Gastroesophageal sphincter (tissue), 4 donors: ENCODE data around the gene LAMC2. TPM values are rescaled to one million over a fixed set of nuclear protein-coding genes. Genes with fewer than 3 reads are reported as not detected.

ENCODE experiments used
- ATAC-seq: fragments of 150-250 bp; one replicate; pipeline ENCODE4 v1.9.1; 2016; ENCODE audit warnings: mild to moderate bottlenecking, moderate library complexity
- H3K27ac ChIP-seq, 4 donors: fragments of 200-600 bp; sonication (generic) in 3 of 4; 1 replicate in 3 of 4; 2 replicates in 1 of 4; pipeline ENCODE4 v1.5.1; 2016 to 2019
- H3K27me3 ChIP-seq: fragments of 200-600 bp; sonication (generic); one replicate; pipeline ENCODE4 v1.5.1; 2019
- H3K36me3 ChIP-seq, 2 donors: fragments of 200-600 bp; sonication (generic); one replicate each; pipeline ENCODE4 v1.5.1; 2019; ENCODE audit warnings: control low read depth in 1 of 2
- H3K4me1 ChIP-seq, 3 donors: fragments of 200-600 bp; sonication (generic); 1 replicate in 2 of 3; 2 replicates in 1 of 3; pipeline ENCODE4 v1.5.1; 2016 to 2019; ENCODE audit warnings: control low read depth in 2 of 3
- H3K4me3 ChIP-seq, 2 donors: fragments of 200-600 bp; sonication (generic); one replicate each; pipeline ENCODE4 v1.5.1; 2019; ENCODE audit warnings: mild to moderate bottlenecking in 1 of 2, moderate library complexity in 1 of 2
- H3K9me3 ChIP-seq, 3 donors: fragments of 200-600 bp; sonication (generic); one replicate each; pipeline ENCODE4 v1.5.1; 2017 to 2019; ENCODE audit warnings: control low read depth in 2 of 3
- EP300 ChIP-seq: sonication (generic); formaldehyde crosslinking; IDR thresholded peaks from one replicate; pipeline ENCODE4 v1.6.1; 2017; ENCODE audit warnings: antibody characterized with exemption, mild to moderate bottlenecking
- POLR2A ChIP-seq, 2 donors: fragments of 450-650 bp; IDR thresholded peaks; one replicate each; pipeline ENCODE4 v1.6.1; 2017; ENCODE audit warnings: antibody characterized with exemption in 2 of 2, mild to moderate bottlenecking in 2 of 2, moderate library complexity in 1 of 2
- POLR2AphosphoS5 ChIP-seq: sonication (generic); formaldehyde crosslinking; IDR thresholded peaks from one replicate; pipeline ENCODE4 v1.6.1; 2017; ENCODE audit warnings: antibody characterized with exemption
- WGBS, 2 donors: methylation state at CpG; one replicate each; pipeline ENCODE4 v1.1.5; 2018; ENCODE audit warnings: low coverage in 1 of 2; 5-methylcytosine and 5-hydroxymethylcytosine counted together
- total RNA-seq, 4 donors: library from RNA; depleted of rRNA; stranded (reverse); fragments of >200 nt; gene quantifications; one replicate each; pipeline ENCODE4 v1.1.0, GENCODE V29; 2016
- TF ChIP-seq, protein P1 (sequence below), 4 experiments: fragments of 200-600 bp in 2 of 4; fragments of 450-650 bp in 2 of 4; sonication (generic) in 1 of 4; IDR thresholded peaks; one replicate each; pipeline ENCODE4 v1.5.1; 2017 to 2019; ENCODE audit warnings: antibody characterized with exemption in 4 of 4, mild to moderate bottlenecking in 2 of 4, moderate library complexity in 2 of 4

The LAMC2 gene
- total RNA-seq, 4 donors from 2014 or later: 10.2 to 43.4 (median 18.4) TPM

GRCh38 chr1:183205196-183205781, 19.2 kb downstream of the LAMC2 start:
- Histone ChIP-seq H3K27me3 (no peaks in the 10 kb centered on the region), H3K36me3 (no peaks in the 10 kb centered on the region), H3K4me1 (peaks cover 0 to 16% (median 0%) of the 10 kb centered on the region in 3 donors), H3K4me3 (no peak overlapping the region), H3K27ac (peak overlapping the region; percentile 24 to 79 (median 72)), H3K9me3 (no peaks in the 10 kb centered on the region)
- TF ChIP-seq POLR2A (IDR thresholded peaks at IDR 0.05) (no peak), POLR2AphosphoS5 (peak; percentile 96), EP300 (peak; percentile 14)
- TF ChIP-seq, protein P1, sequence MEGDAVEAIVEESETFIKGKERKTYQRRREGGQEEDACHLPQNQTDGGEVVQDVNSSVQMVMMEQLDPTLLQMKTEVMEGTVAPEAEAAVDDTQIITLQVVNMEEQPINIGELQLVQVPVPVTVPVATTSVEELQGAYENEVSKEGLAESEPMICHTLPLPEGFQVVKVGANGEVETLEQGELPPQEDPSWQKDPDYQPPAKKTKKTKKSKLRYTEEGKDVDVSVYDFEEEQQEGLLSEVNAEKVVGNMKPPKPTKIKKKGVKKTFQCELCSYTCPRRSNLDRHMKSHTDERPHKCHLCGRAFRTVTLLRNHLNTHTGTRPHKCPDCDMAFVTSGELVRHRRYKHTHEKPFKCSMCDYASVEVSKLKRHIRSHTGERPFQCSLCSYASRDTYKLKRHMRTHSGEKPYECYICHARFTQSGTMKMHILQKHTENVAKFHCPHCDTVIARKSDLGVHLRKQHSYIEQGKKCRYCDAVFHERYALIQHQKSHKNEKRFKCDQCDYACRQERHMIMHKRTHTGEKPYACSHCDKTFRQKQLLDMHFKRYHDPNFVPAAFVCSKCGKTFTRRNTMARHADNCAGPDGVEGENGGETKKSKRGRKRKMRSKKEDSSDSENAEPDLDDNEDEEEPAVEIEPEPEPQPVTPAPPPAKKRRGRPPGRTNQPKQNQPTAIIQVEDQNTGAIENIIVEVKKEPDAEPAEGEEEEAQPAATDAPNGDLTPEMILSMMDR (IDR thresholded peaks at IDR 0.05): no peak
- 43 to 58% methylated on average over 1 to 2 of the region's 3 CpGs for WGBS, 2 donors
- ATAC-seq: peak; percentile 86

- peaks cover 0 to 16% (median 0%) of the 10 kb centered on the region in 3 donors for H3K4me1 ChIP-seq
- WGBS, 2 donors: 87 to 95% methylated on average over 5 to 6 of the region's 6 CpGs
- TF ChIP-seq POLR2AphosphoS5 (no peak), POLR2A (IDR thresholded peaks at IDR 0.05) (no peak), EP300 (no peak)
- TF ChIP-seq, protein P1 (IDR thresholded peaks at IDR 0.05): no peak
- no peak for ATAC-seq
- H3K4me3 ChIP-seq: no peak overlapping the region
- no peaks in the 10 kb centered on the region for H3K36me3 ChIP-seq
- no peak overlapping the region for H3K27ac ChIP-seq
- no peaks in the 10 kb centered on the region for H3K9me3 ChIP-seq
- H3K27me3 ChIP-seq: no peaks in the 10 kb centered on the region
Observed at GRCh38 chr1:183206538-183207122, 20.6 kb downstream of the LAMC2 start.

- no peak for TF ChIP-seq EP300
- TF ChIP-seq POLR2AphosphoS5: no peak
- TF ChIP-seq POLR2A (IDR thresholded peaks at IDR 0.05): no peak
- TF ChIP-seq, protein P1 (IDR thresholded peaks at IDR 0.05): no peak
- Histone ChIP-seq H3K4me1 (peaks cover 0 to 15% (median 0%) of the 10 kb centered on the region in 3 donors), H3K27me3 (no peaks in the 10 kb centered on the region), H3K36me3 (no peaks in the 10 kb centered on the region), H3K4me3 (no peak overlapping the region), H3K9me3 (no peaks in the 10 kb centered on the region), H3K27ac (no peak overlapping the region)
- ATAC-seq: peak; percentile 63
Observed at GRCh38 chr1:183209533-183210158, 23.6 kb downstream of the LAMC2 start.

DNA sequence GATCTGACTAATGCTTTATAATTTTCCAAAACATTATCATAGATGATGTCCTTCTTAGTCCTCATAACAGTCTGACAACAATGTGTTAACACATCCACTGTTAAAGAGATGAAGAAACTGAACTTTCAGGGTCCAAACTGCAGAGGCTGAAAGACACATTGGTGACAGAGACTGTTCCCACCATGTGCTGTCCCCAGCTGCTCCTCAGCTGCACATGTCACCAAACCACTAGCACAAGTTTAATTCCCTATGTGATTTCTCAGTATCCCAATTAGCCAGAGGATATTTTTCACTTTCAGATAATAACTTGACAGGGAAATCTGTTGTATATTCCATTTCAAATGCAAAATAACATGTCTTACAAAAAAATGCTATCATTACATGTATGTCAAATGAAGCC, 24.6 kb downstream of the LAMC2 start:
- no peak overlapping the region for H3K27ac ChIP-seq
- no peaks in the 10 kb centered on the region for H3K36me3 ChIP-seq
- no peaks in the 10 kb centered on the region for H3K27me3 ChIP-seq
- TF ChIP-seq POLR2AphosphoS5 (no peak), EP300 (no peak), POLR2A (IDR thresholded peaks at IDR 0.05) (no peak)
- TF ChIP-seq, protein P1 (IDR thresholded peaks at IDR 0.05): no peak
- H3K9me3 ChIP-seq: no peaks in the 10 kb centered on the region
- H3K4me1 ChIP-seq: peaks cover 0 to 5% (median 0%) of the 10 kb centered on the region in 3 donors
- ATAC-seq: no peak
- H3K4me3 ChIP-seq: no peak overlapping the region

DNA sequence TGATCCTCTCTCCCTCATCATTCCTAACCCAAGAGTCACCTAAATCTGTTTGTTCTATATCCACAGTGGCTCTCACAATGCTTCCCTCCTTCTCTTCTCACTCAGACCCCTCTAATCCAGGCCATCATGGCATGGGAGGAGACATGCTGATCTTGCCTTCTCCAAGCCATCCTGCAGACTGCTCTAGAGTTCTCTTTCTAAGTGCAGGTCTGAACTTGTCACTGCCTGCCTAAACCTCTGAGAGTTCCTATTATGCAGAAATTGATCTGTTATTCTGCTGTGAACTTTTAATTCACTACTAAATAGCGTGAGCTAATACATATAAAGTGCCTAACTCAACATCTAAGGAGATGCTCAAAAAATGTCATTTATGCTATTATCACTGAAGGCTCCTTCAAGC, 26.8 kb downstream of the LAMC2 start:
- no peak for TF ChIP-seq EP300
- TF ChIP-seq, protein P1 (IDR thresholded peaks at IDR 0.05): no peak
- TF ChIP-seq POLR2A (IDR thresholded peaks at IDR 0.05): no peak
- TF ChIP-seq POLR2AphosphoS5: no peak
- H3K9me3 ChIP-seq: no peaks in the 10 kb centered on the region
- H3K27ac ChIP-seq: no peak overlapping the region
- H3K27me3 ChIP-seq: no peaks in the 10 kb centered on the region
- ATAC-seq: no peak
- peaks cover 0 to 16% (median 2%) of the 10 kb centered on the region in 3 donors for H3K4me1 ChIP-seq
- no peaks in the 10 kb centered on the region for H3K36me3 ChIP-seq
- WGBS, 2 donors: 93 to 100% methylated on average over 1 of the region's 1 CpG
- H3K4me3 ChIP-seq: no peak overlapping the region
